ENCODE measurements around the gene OR10W1. TPM values are rescaled to one million over a fixed set of nuclear protein-coding genes. Genes with fewer than 3 reads are reported as not detected.

OR10W1 gene
- total RNA-seq, 1 donor from 2014 or later, result not detected

GRCh38 chr11:58254936-58255335 is 13.1 kb downstream of the OR10W1 start:
- no peak for ATAC-seq
- TF ChIP-seq CTCF (IDR thresholded peaks at IDR 0.05), result no peak

GRCh38 chr11:58243954-58244353 is 24.1 kb downstream of the OR10W1 start:
- H3K4me1 ChIP-seq, result no peaks in the 10 kb centered on the region
- no peaks in the 10 kb centered on the region for H3K36me3 ChIP-seq
- no peak for TF ChIP-seq CTCF (IDR thresholded peaks at IDR 0.05)
- H3K27me3 ChIP-seq (ENCODE audit: low read depth), result no peaks in the 10 kb centered on the region
- ATAC-seq, result no peak
- H3K4me3 ChIP-seq, result no peak overlapping the region
- no peak for DNase-seq
- H3K9me3 ChIP-seq, result peaks cover 15% of the 10 kb centered on the region
- intact Hi-C loops (cut with DNase I), result no loop called here
- H3K27ac ChIP-seq, result no peak overlapping the region

More at GRCh38 chr11:58254936-58255335, 13.1 kb downstream of the OR10W1 start:
- no peaks in the 10 kb centered on the region for H3K4me1 ChIP-seq
- H3K27me3 ChIP-seq (ENCODE audit: low read depth), result no peaks in the 10 kb centered on the region
- DNase-seq, result no peak
- no peak overlapping the region for H3K27ac ChIP-seq
- no peaks in the 10 kb centered on the region for H3K9me3 ChIP-seq
- intact Hi-C loops (cut with DNase I), result no loop called here
- H3K36me3 ChIP-seq, result no peaks in the 10 kb centered on the region
- H3K4me3 ChIP-seq, result no peak overlapping the region

GRCh38 chr11:58227956-58228615 is 40.0 kb downstream of the OR10W1 start:
- no peaks in the 10 kb centered on the region for H3K4me1 ChIP-seq
- ATAC-seq (no peak), DNase-seq (no peak)
- no peaks in the 10 kb centered on the region for H3K36me3 ChIP-seq
- H3K27ac ChIP-seq, result no peak overlapping the region
- H3K9me3 ChIP-seq, result no peaks in the 10 kb centered on the region
- no peaks in the 10 kb centered on the region for H3K27me3 ChIP-seq (ENCODE audit: low read depth)
- no peak overlapping the region for H3K4me3 ChIP-seq
- intact Hi-C loops (cut with DNase I), result no loop called here
- no peak for TF ChIP-seq CTCF (IDR thresholded peaks at IDR 0.05)

GRCh38 chr11:58222721-58223120 is 45.3 kb downstream of the OR10W1 start:
- ATAC-seq (no peak), DNase-seq (no peak)
- no peak overlapping the region for H3K27ac ChIP-seq
- H3K27me3 ChIP-seq (ENCODE audit: low read depth), result no peaks in the 10 kb centered on the region
- H3K4me3 ChIP-seq, result no peak overlapping the region
- no peaks in the 10 kb centered on the region for H3K36me3 ChIP-seq
- intact Hi-C loops (cut with DNase I), result no loop called here
- TF ChIP-seq CTCF (IDR thresholded peaks at IDR 0.05), result no peak
- H3K9me3 ChIP-seq, result no peaks in the 10 kb centered on the region
- no peaks in the 10 kb centered on the region for H3K4me1 ChIP-seq

Other genes starting within 250 kb of the OR10W1 start
- gene OR9Q1, start 244.4 kb downstream of the OR10W1 start, total RNA-seq, result not detected
- not detected for gene OR6Q1, start 237.3 kb downstream of the OR10W1 start, total RNA-seq
- not detected for gene OR9I1, start 142.7 kb downstream of the OR10W1 start, total RNA-seq
- gene OR9Q2, start 79.2 kb downstream of the OR10W1 start, total RNA-seq, result not detected
- gene OR1S2, start 64.1 kb downstream of the OR10W1 start, total RNA-seq, result not detected
- gene OR1S1, start 55.5 kb downstream of the OR10W1 start, total RNA-seq, result not detected
- not detected for gene OR10Q1, start 39.3 kb downstream of the OR10W1 start, total RNA-seq
- gene OR5B17, start 90.8 kb upstream of the OR10W1 start, total RNA-seq, result not detected
- not detected for gene OR5B3, start 138.6 kb upstream of the OR10W1 start, total RNA-seq
- not detected for gene OR5B2, start 159.9 kb upstream of the OR10W1 start, total RNA-seq
- not detected for gene OR5B12, start 174.0 kb upstream of the OR10W1 start, total RNA-seq
- not detected for gene OR5B21, start 239.8 kb upstream of the OR10W1 start, total RNA-seq